ENCODE results near the gene ZNHIT2.

The ZNHIT2 gene

GRCh38 chr11:65117206-65118096 is at the start of gene ZNHIT2:
Gene ZNHIT2 (minus strand): TSS chr11:65117701. CDS start chr11:65117653, 48 bp downstream.
- peaks cover 13% of the 10 kb centered on the region; the same call in 1 of the 2 replicates for H3K36me3 ChIP-seq (ENCODE audit: insufficient read depth, low read length)
- H2AFZ ChIP-seq (ENCODE audit: low read length, unreplicated experiment): no peak within 1 kb of the TSS
- no peaks in the 10 kb centered on the region for H3K27me3 ChIP-seq (ENCODE audit: insufficient read depth, low read length)
- peak within 1 kb of the TSS; percentile 78 for H3K4me3 ChIP-seq (ENCODE audit: low read depth, low read length)
- H3K4me1 ChIP-seq (ENCODE audit: control insufficient read depth, insufficient read depth, low read length, unreplicated experiment): peaks cover 15% of the 10 kb centered on the region
- H3K79me2 ChIP-seq (ENCODE audit: control insufficient read depth, insufficient read depth, low read length, unreplicated experiment): peaks cover 42% of the 10 kb centered on the region
- peak within 1 kb of the TSS; percentile 65 for H3K27ac ChIP-seq (ENCODE audit: low read depth, low read length)

GRCh38 chr11:65166893-65167292 is 49.4 kb upstream of the ZNHIT2 start:
- H3K79me2 ChIP-seq (ENCODE audit: control insufficient read depth, insufficient read depth, low read length, unreplicated experiment): no peaks in the 10 kb centered on the region
- H3K4me3 ChIP-seq (ENCODE audit: low read depth, low read length): no peak overlapping the region
- H3K4me1 ChIP-seq (ENCODE audit: control insufficient read depth, insufficient read depth, low read length, unreplicated experiment): peaks cover 7% of the 10 kb centered on the region
- H3K27me3 ChIP-seq (ENCODE audit: insufficient read depth, low read length): no peaks in the 10 kb centered on the region
- no peak overlapping the region for H3K27ac ChIP-seq (ENCODE audit: low read depth, low read length)
- no peaks in the 10 kb centered on the region for H3K36me3 ChIP-seq (ENCODE audit: insufficient read depth, low read length)
- no peak overlapping the region for H2AFZ ChIP-seq (ENCODE audit: low read length, unreplicated experiment)

- Histone ChIP-seq H3K4me3 (ENCODE audit: low read depth, low read length) (peak overlapping the region; percentile 63), H3K27ac (ENCODE audit: low read depth, low read length) (peak overlapping the region; percentile 4; the same call in 1 of the 2 replicates), H2AFZ (ENCODE audit: low read length, unreplicated experiment) (peak overlapping the region; percentile 98)
Observed at GRCh38 chr11:65165410-65166317, 48.2 kb upstream of the ZNHIT2 start.

GRCh38 chr11:65163684-65164083 is 46.2 kb upstream of the ZNHIT2 start:
- H3K79me2 ChIP-seq (ENCODE audit: control insufficient read depth, insufficient read depth, low read length, unreplicated experiment): no peaks in the 10 kb centered on the region
- H2AFZ ChIP-seq (ENCODE audit: low read length, unreplicated experiment): no peak overlapping the region
- H3K4me1 ChIP-seq (ENCODE audit: control insufficient read depth, insufficient read depth, low read length, unreplicated experiment): peaks cover 7% of the 10 kb centered on the region
- no peak overlapping the region for H3K27ac ChIP-seq (ENCODE audit: low read depth, low read length)
- no peaks in the 10 kb centered on the region for H3K27me3 ChIP-seq (ENCODE audit: insufficient read depth, low read length)
- H3K4me3 ChIP-seq (ENCODE audit: low read depth, low read length): no peak overlapping the region
- H3K36me3 ChIP-seq (ENCODE audit: insufficient read depth, low read length): no peaks in the 10 kb centered on the region

More at GRCh38 chr11:65165410-65166317, 48.2 kb upstream of the ZNHIT2 start:
- no peaks in the 10 kb centered on the region for H3K27me3 ChIP-seq (ENCODE audit: insufficient read depth, low read length)
- H3K36me3 ChIP-seq (ENCODE audit: insufficient read depth, low read length): no peaks in the 10 kb centered on the region
- no peaks in the 10 kb centered on the region for H3K79me2 ChIP-seq (ENCODE audit: control insufficient read depth, insufficient read depth, low read length, unreplicated experiment)
- H3K4me1 ChIP-seq (ENCODE audit: control insufficient read depth, insufficient read depth, low read length, unreplicated experiment): peaks cover 7% of the 10 kb centered on the region

GRCh38 chr11:65160643-65161042 is 43.1 kb upstream of the ZNHIT2 start:
- Histone ChIP-seq H3K36me3 (ENCODE audit: insufficient read depth, low read length) (no peaks in the 10 kb centered on the region), H3K4me3 (ENCODE audit: low read depth, low read length) (no peak overlapping the region), H3K79me2 (ENCODE audit: control insufficient read depth, insufficient read depth, low read length, unreplicated experiment) (no peaks in the 10 kb centered on the region), H3K27ac (ENCODE audit: low read depth, low read length) (no peak overlapping the region), H3K4me1 (ENCODE audit: control insufficient read depth, insufficient read depth, low read length, unreplicated experiment) (peaks cover 3% of the 10 kb centered on the region), H2AFZ (ENCODE audit: low read length, unreplicated experiment) (no peak overlapping the region), H3K27me3 (ENCODE audit: insufficient read depth, low read length) (no peaks in the 10 kb centered on the region)

- Histone ChIP-seq H3K27me3 (ENCODE audit: insufficient read depth, low read length) (no peaks in the 10 kb centered on the region), H3K27ac (ENCODE audit: low read depth, low read length) (no peak overlapping the region), H2AFZ (ENCODE audit: low read length, unreplicated experiment) (no peak overlapping the region), H3K79me2 (ENCODE audit: control insufficient read depth, insufficient read depth, low read length, unreplicated experiment) (no peaks in the 10 kb centered on the region), H3K4me1 (ENCODE audit: control insufficient read depth, insufficient read depth, low read length, unreplicated experiment) (no peaks in the 10 kb centered on the region), H3K4me3 (ENCODE audit: low read depth, low read length) (no peak overlapping the region), H3K36me3 (ENCODE audit: insufficient read depth, low read length) (no peaks in the 10 kb centered on the region)
Observed at GRCh38 chr11:65159012-65159411, 41.5 kb upstream of the ZNHIT2 start.

GRCh38 chr11:65157336-65157735 is 39.8 kb upstream of the ZNHIT2 start:
- no peaks in the 10 kb centered on the region for H3K4me1 ChIP-seq (ENCODE audit: control insufficient read depth, insufficient read depth, low read length, unreplicated experiment)
- H3K27me3 ChIP-seq (ENCODE audit: insufficient read depth, low read length): no peaks in the 10 kb centered on the region
- no peak overlapping the region for H2AFZ ChIP-seq (ENCODE audit: low read length, unreplicated experiment)
- H3K36me3 ChIP-seq (ENCODE audit: insufficient read depth, low read length): no peaks in the 10 kb centered on the region
- H3K79me2 ChIP-seq (ENCODE audit: control insufficient read depth, insufficient read depth, low read length, unreplicated experiment): no peaks in the 10 kb centered on the region
- H3K4me3 ChIP-seq (ENCODE audit: low read depth, low read length): no peak overlapping the region
- no peak overlapping the region for H3K27ac ChIP-seq (ENCODE audit: low read depth, low read length)

GRCh38 chr11:65156926-65157325 is 39.4 kb upstream of the ZNHIT2 start:
- no peaks in the 10 kb centered on the region for H3K79me2 ChIP-seq (ENCODE audit: control insufficient read depth, insufficient read depth, low read length, unreplicated experiment)
- H3K36me3 ChIP-seq (ENCODE audit: insufficient read depth, low read length): no peaks in the 10 kb centered on the region

GRCh38 chr11:65156256-65156655 is 38.8 kb upstream of the ZNHIT2 start:
- Histone ChIP-seq H3K79me2 (ENCODE audit: control insufficient read depth, insufficient read depth, low read length, unreplicated experiment) (no peaks in the 10 kb centered on the region), H3K36me3 (ENCODE audit: insufficient read depth, low read length) (no peaks in the 10 kb centered on the region), H3K27ac (ENCODE audit: low read depth, low read length) (no peak overlapping the region), H3K4me1 (ENCODE audit: control insufficient read depth, insufficient read depth, low read length, unreplicated experiment) (no peaks in the 10 kb centered on the region), H3K4me3 (ENCODE audit: low read depth, low read length) (no peak overlapping the region), H3K27me3 (ENCODE audit: insufficient read depth, low read length) (no peaks in the 10 kb centered on the region), H2AFZ (ENCODE audit: low read length, unreplicated experiment) (no peak overlapping the region)

More at GRCh38 chr11:65156926-65157325, 39.4 kb upstream of the ZNHIT2 start:
- Histone ChIP-seq H2AFZ (ENCODE audit: low read length, unreplicated experiment) (no peak overlapping the region), H3K4me1 (ENCODE audit: control insufficient read depth, insufficient read depth, low read length, unreplicated experiment) (no peaks in the 10 kb centered on the region), H3K27me3 (ENCODE audit: insufficient read depth, low read length) (no peaks in the 10 kb centered on the region), H3K27ac (ENCODE audit: low read depth, low read length) (no peak overlapping the region), H3K4me3 (ENCODE audit: low read depth, low read length) (no peak overlapping the region)

- H3K79me2 ChIP-seq (ENCODE audit: control insufficient read depth, insufficient read depth, low read length, unreplicated experiment): no peaks in the 10 kb centered on the region
- no peaks in the 10 kb centered on the region for H3K27me3 ChIP-seq (ENCODE audit: insufficient read depth, low read length)
- H3K27ac ChIP-seq (ENCODE audit: low read depth, low read length): no peak overlapping the region
- H3K4me1 ChIP-seq (ENCODE audit: control insufficient read depth, insufficient read depth, low read length, unreplicated experiment): peaks cover 10% of the 10 kb centered on the region
- H3K36me3 ChIP-seq (ENCODE audit: insufficient read depth, low read length): no peaks in the 10 kb centered on the region
- no peak overlapping the region for H2AFZ ChIP-seq (ENCODE audit: low read length, unreplicated experiment)
- H3K4me3 ChIP-seq (ENCODE audit: low read depth, low read length): no peak overlapping the region
Observed at GRCh38 chr11:65152122-65152521, 34.6 kb upstream of the ZNHIT2 start.

Data from ACC112 (cell line).